ENCODE data around the gene WDPCP. TPM values are rescaled to one million over a fixed set of nuclear protein-coding genes. Genes with fewer than 3 reads are reported as not detected.

WDPCP gene
- total and polyA plus RNA-seq, 2 of the 13 experiments (the other 11 are each of a cell fraction or from before 2014, with no cell fraction given): 2.9 to 5.2 TPM

GRCh38 chr2:63588385-63589147 is at the start of gene WDPCP, which contains the start of gene MDH1 (continued):
- TF ChIP-seq SALL2 (CRISPR knock-in tag; IDR thresholded peaks at IDR 0.05): peak; percentile 73
- TF ChIP-seq ZSCAN30 (CRISPR knock-in tag; IDR thresholded peaks at IDR 0.05): no peak
- peak; percentile 8; the same call in 1 of the 2 replicates for TF ChIP-seq SIX1 (CRISPR knock-in tag; IDR thresholded peaks at IDR 0.05; ENCODE audit: borderline replicate concordance)
- peak; percentile 84; the same call in 1 of the 2 replicates for TF ChIP-seq ZNF619 (CRISPR knock-in tag; IDR thresholded peaks at IDR 0.05)
- peak; percentile 45; the same call in 1 of the 2 replicates for TF ChIP-seq RAD21 (CRISPR knock-in tag; IDR thresholded peaks at IDR 0.05)
- TF ChIP-seq ZNF136 (CRISPR knock-in tag; IDR thresholded peaks at IDR 0.05; ENCODE audit: low read depth): 0 out of 2 replicates have a peak, but pooled peaks have one; percentile 45
- TF ChIP-seq ZNF34 (CRISPR knock-in tag; IDR thresholded peaks at IDR 0.05; ENCODE audit: borderline replicate concordance): peak; percentile 41; the same call in 1 of the 2 replicates
- TF ChIP-seq, protein P1, sequence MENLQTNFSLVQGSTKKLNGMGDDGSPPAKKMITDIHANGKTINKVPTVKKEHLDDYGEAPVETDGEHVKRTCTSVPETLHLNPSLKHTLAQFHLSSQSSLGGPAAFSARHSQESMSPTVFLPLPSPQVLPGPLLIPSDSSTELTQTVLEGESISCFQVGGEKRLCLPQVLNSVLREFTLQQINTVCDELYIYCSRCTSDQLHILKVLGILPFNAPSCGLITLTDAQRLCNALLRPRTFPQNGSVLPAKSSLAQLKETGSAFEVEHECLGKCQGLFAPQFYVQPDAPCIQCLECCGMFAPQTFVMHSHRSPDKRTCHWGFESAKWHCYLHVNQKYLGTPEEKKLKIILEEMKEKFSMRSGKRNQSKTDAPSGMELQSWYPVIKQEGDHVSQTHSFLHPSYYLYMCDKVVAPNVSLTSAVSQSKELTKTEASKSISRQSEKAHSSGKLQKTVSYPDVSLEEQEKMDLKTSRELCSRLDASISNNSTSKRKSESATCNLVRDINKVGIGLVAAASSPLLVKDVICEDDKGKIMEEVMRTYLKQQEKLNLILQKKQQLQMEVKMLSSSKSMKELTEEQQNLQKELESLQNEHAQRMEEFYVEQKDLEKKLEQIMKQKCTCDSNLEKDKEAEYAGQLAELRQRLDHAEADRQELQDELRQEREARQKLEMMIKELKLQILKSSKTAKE (CRISPR knock-in tag; IDR thresholded peaks at IDR 0.05; ENCODE audit: borderline replicate concordance): peak; percentile 53; the same call in 1 of the 2 replicates
- TF ChIP-seq KLF6 (CRISPR knock-in tag; IDR thresholded peaks at IDR 0.05): peak; percentile 70
- TF ChIP-seq, protein P2, sequence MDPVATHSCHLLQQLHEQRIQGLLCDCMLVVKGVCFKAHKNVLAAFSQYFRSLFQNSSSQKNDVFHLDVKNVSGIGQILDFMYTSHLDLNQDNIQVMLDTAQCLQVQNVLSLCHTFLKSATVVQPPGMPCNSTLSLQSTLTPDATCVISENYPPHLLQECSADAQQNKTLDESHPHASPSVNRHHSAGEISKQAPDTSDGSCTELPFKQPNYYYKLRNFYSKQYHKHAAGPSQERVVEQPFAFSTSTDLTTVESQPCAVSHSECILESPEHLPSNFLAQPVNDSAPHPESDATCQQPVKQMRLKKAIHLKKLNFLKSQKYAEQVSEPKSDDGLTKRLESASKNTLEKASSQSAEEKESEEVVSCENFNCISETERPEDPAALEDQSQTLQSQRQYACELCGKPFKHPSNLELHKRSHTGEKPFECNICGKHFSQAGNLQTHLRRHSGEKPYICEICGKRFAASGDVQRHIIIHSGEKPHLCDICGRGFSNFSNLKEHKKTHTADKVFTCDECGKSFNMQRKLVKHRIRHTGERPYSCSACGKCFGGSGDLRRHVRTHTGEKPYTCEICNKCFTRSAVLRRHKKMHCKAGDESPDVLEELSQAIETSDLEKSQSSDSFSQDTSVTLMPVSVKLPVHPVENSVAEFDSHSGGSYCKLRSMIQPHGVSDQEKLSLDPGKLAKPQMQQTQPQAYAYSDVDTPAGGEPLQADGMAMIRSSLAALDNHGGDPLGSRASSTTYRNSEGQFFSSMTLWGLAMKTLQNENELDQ (CRISPR knock-in tag; IDR thresholded peaks at IDR 0.05; ENCODE audit: borderline replicate concordance): peak; percentile 93; the same call in 1 of the 2 replicates
- no peak for TF ChIP-seq ZNF232 (CRISPR knock-in tag; IDR thresholded peaks at IDR 0.05; ENCODE audit: borderline replicate concordance)

Data from HepG2 (cell line).